Measurements from ENCODE around the gene DUSP8. TPM values are rescaled to one million over a fixed set of nuclear protein-coding genes. Genes with fewer than 3 reads are reported as not detected.

Gene DUSP8
- total RNA-seq, 1 donor from 2014 or later: 27.0 TPM

DNA sequence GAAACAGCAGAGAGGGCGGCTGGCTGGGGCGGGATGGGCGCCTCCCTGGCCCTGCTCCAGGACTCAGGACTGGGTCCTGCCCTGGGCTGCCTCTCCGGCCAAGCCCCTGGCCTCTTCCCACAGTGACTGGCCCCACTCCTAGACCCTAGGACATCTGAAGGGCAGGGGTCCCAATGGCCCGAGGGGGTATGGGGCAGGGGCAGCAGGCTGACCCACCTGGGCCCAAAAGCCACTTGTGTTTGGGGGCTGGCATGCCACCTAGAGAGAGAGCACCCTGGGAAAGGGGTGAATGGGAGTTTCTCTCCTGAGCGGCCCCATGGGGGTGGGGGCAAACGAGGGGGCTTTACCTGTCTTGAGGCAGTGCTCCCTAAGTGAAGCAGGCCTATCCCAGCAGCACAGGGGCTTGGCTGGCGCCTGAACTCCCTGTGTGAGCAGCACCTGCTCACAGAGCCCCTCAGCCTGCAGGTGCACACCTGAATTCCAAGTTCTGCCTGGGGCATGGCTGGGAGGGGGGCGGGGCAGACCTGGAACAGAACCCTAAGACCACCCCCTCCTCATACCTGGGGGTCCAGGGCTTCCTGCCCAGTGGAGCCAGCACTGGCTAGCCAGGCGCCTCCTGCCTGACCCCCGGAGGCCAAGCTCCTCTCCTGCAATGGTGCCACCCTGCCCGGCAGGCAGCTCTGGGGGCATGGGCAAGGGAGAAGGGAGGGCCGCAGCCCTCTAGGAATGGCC lies 16.9 kb downstream of the DUSP8 start:
- intact Hi-C loops (cut with DNase I): loop anchor here (10.0 kb wide), 1 partner anchor 710 kb away; the partner anchor contains the start of genes POLR2L and TSPAN4
- no peaks in the 10 kb centered on the region for H3K27me3 ChIP-seq
- peak overlapping the region; percentile 44 to 56 for H3K27ac ChIP-seq
- H3K36me3 ChIP-seq: peaks cover 13 to 19% of the 10 kb centered on the region in 2 donors
- H3K4me1 ChIP-seq: peaks cover 25 to 49% of the 10 kb centered on the region in 2 donors
- TF ChIP-seq, protein P1, sequence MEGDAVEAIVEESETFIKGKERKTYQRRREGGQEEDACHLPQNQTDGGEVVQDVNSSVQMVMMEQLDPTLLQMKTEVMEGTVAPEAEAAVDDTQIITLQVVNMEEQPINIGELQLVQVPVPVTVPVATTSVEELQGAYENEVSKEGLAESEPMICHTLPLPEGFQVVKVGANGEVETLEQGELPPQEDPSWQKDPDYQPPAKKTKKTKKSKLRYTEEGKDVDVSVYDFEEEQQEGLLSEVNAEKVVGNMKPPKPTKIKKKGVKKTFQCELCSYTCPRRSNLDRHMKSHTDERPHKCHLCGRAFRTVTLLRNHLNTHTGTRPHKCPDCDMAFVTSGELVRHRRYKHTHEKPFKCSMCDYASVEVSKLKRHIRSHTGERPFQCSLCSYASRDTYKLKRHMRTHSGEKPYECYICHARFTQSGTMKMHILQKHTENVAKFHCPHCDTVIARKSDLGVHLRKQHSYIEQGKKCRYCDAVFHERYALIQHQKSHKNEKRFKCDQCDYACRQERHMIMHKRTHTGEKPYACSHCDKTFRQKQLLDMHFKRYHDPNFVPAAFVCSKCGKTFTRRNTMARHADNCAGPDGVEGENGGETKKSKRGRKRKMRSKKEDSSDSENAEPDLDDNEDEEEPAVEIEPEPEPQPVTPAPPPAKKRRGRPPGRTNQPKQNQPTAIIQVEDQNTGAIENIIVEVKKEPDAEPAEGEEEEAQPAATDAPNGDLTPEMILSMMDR (IDR thresholded peaks at IDR 0.05): no peak
- H3K9me3 ChIP-seq: no peaks in the 10 kb centered on the region
- no peak for DNase-seq (ENCODE audit: low spot score in 2 of 2)
- H3K4me3 ChIP-seq: no peak overlapping the region

GRCh38 chr11:1553808-1554594 lies 18.1 kb downstream of the DUSP8 start:
- Histone ChIP-seq H3K36me3 (peaks cover 13 to 19% of the 10 kb centered on the region in 2 donors), H3K27me3 (no peaks in the 10 kb centered on the region), H3K27ac (peak overlapping the region; percentile 32 to 56), H3K4me3 (no peak overlapping the region), H3K9me3 (no peaks in the 10 kb centered on the region), H3K4me1 (peaks cover 22 to 40% of the 10 kb centered on the region in 2 donors)
- no peak for DNase-seq (ENCODE audit: low spot score in 2 of 2)
- intact Hi-C loops (cut with DNase I): loop anchor here (10.0 kb wide), 1 partner anchor 709 kb away; the partner anchor contains the start of genes POLR2L and TSPAN4
- TF ChIP-seq, protein P1 (IDR thresholded peaks at IDR 0.05): no peak

GRCh38 chr11:1549338-1550330 lies 22.4 kb downstream of the DUSP8 start:
- peaks cover 19 to 46% of the 10 kb centered on the region in 2 donors for H3K4me1 ChIP-seq
- intact Hi-C loops (cut with DNase I): loop anchor here (5.0 to 10.0 kb wide), 3 partner anchors 203 to 705 kb away; partner anchors contain the start of genes IFITM10, POLR2L and TSPAN4
- H3K27ac ChIP-seq: peak overlapping the region; percentile 75 to 87
- DNase-seq (ENCODE audit: low spot score in 2 of 2): no peak
- TF ChIP-seq, protein P1 (IDR thresholded peaks at IDR 0.05): no peak
- H3K27me3 ChIP-seq: no peaks in the 10 kb centered on the region
- H3K4me3 ChIP-seq: no peak overlapping the region
- no peaks in the 10 kb centered on the region for H3K36me3 ChIP-seq
- no peaks in the 10 kb centered on the region for H3K9me3 ChIP-seq

- Histone ChIP-seq H3K27ac (peak overlapping the region; percentile 75 to 87), H3K4me1 (peaks cover 13 to 35% of the 10 kb centered on the region in 2 donors), H3K36me3 (no peaks in the 10 kb centered on the region), H3K4me3 (peak overlapping the region; percentile 46 to 70), H3K9me3 (no peaks in the 10 kb centered on the region), H3K27me3 (no peaks in the 10 kb centered on the region)
- intact Hi-C loops (cut with DNase I): loop anchor here (1.0 to 5.0 kb wide), 3 partner anchors 10 to 314 kb away; partner anchors contain the start of gene IFITM10
- DNase-seq (ENCODE audit: low spot score in 2 of 2): peak; percentile 73 to 94
- TF ChIP-seq, protein P1 (IDR thresholded peaks at IDR 0.05): no peak
Observed at GRCh38 chr11:1548221-1549070, 23.6 kb downstream of the DUSP8 start.

Measured in ascending aorta (tissue), 2 donors.